Measurements from ENCODE around the gene RAD51B. TPM values are rescaled to one million over a fixed set of nuclear protein-coding genes. Genes with fewer than 3 reads are reported as not detected.

RAD51B gene
- total RNA-seq, 1 experiment from 2014 or later, result 16.7 TPM

GRCh38 chr14:68266998-68267397, 447.4 kb downstream of the RAD51B start:
- Histone ChIP-seq H2AFZ (ENCODE audit: low read length) (no peak overlapping the region), H3K4me2 (ENCODE audit: insufficient read depth, insufficient read length, low read length) (no peak overlapping the region), H3K14ac (ENCODE audit: insufficient read depth, low read length) (no peak overlapping the region), H3K79me1 (ENCODE audit: insufficient read depth, low read depth, low read length, poor library complexity, severe bottlenecking) (no peaks in the 10 kb centered on the region), H4K20me1 (ENCODE audit: control insufficient read depth, insufficient read depth, insufficient read length) (no peaks in the 10 kb centered on the region), H3T11ph (ENCODE audit: low read length) (no peak overlapping the region), H3K18ac (ENCODE audit: insufficient read length, low read depth, low read length) (no peak overlapping the region), H3K4ac (ENCODE audit: low read depth, low read length) (no peak overlapping the region), H3K9ac (ENCODE audit: extremely low read depth, insufficient read length, low read length) (no peak overlapping the region), H2AK5ac (ENCODE audit: insufficient read length, low read length) (no peak overlapping the region), H2BK12ac (ENCODE audit: insufficient read length, low read depth, low read length) (no peak overlapping the region), H3K27me3 (ENCODE audit: insufficient read depth, low read length) (no peaks in the 10 kb centered on the region), H2BK120ac (ENCODE audit: low read depth, low read length, poor library complexity, severe bottlenecking) (no peak overlapping the region), H3K56ac (ENCODE audit: insufficient read length, low read depth, low read length) (no peak overlapping the region), H3K9me3 (ENCODE audit: control insufficient read depth, low read depth, low read length) (no peaks in the 10 kb centered on the region), H3K27ac (ENCODE audit: insufficient read length, low read depth, low read length) (no peak overlapping the region), H3K23ac (ENCODE audit: insufficient read length, low read depth, low read length) (no peak overlapping the region), H3K23me2 (ENCODE audit: insufficient read length, low read depth, low read length, poor library complexity, severe bottlenecking) (no peaks in the 10 kb centered on the region), H4K8ac (replicated peaks; ENCODE audit: insufficient read length, low read depth, low read length) (no peak overlapping the region), H4K5ac (ENCODE audit: insufficient read length, low read depth, low read length) (no peak overlapping the region), H3K79me2 (ENCODE audit: insufficient read depth, low read length) (no peaks in the 10 kb centered on the region), H3K4me1 (ENCODE audit: insufficient read depth, low read length) (peaks cover 7% of the 10 kb centered on the region), H4K91ac (ENCODE audit: insufficient read length, low read depth, low read length) (no peak overlapping the region), H2BK5ac (ENCODE audit: insufficient read length, low read length) (no peak overlapping the region), H2BK15ac (ENCODE audit: low read depth, low read length) (no peak overlapping the region), H2BK20ac (ENCODE audit: low read depth, low read length, poor library complexity, severe bottlenecking) (no peak overlapping the region)
- Mint-ChIP-seq H3K36me3 (ENCODE audit: insufficient read depth in 1 of 3, low read depth in 3 of 3) (no peaks in the 10 kb centered on the region), H3K4me1 (peaks cover 34 to 37% of the 10 kb centered on the region in 2 experiments), H3K27me3 (ENCODE audit: low read depth) (peaks cover 3% of the 10 kb centered on the region), H3K9me3 (no peaks in the 10 kb centered on the region), H3K27ac (no peak overlapping the region), H3K4me3 (no peak overlapping the region)
- no peak for DNase-seq
- WGBS (ENCODE audit: extremely low coverage, insufficient read length, low lambda C conversion rate), result no CpG with 5 or more reads among the region's 7 CpGs
- TF ChIP-seq CTCF (conservative IDR thresholded peaks at IDR 0.05), result no peak
